Activated gamma-delta T cell treated with anti-CD3 and anti-CD28 coated beads, Interleukin-2, amount 50 U/mL, for 16 hours (primary cell): ENCODE results near the gene LARP1.
"Not testable (repeated sequence)": the region's sequence is repeated elsewhere in the genome, so short reads cannot be mapped to it uniquely, and the experiment has no call there.

ENCODE experiments used
- DNase-seq: peaks from one replicate; pipeline ENCODE4 v3.0.0-alpha.2; 2020; ENCODE audit warnings: low read depth

Gene LARP1

GRCh38 chr5:154755361-154756008 is at the start of gene LARP1:
LARP1 (plus strand) TSS chr5:154755377; CDS start chr5:154755758, 381 bp downstream.
- no peak for DNase-seq

DNA sequence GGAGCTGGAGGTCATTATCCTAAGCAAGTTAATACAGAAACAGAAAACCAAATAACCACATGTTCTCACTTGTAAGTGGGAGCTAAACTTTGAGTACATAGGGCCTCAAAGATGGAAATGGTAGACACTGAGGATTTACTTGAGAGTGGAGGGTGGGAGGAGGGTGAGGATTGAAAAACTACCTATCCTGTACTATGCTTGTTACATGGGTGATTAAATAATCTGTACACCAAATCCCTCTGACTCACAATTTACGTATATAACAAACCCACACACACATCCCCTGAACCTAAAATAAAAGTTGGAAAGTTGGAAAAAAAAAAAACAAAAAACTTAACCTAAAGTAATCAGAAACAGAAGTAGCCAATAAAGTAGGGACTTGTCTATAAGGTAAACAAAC is 48.8 kb upstream of the LARP1 start:
- DNase-seq: no peak

- no peak for DNase-seq
These were observed 47.5 kb upstream of the LARP1 start for GRCh38 chr5:154707641-154708040.

- DNase-seq: no peak
These were observed 47.0 kb upstream of the LARP1 start for GRCh38 chr5:154708207-154708606.

GRCh38 chr5:154708846-154709245 is 46.3 kb upstream of the LARP1 start:
- no peak for DNase-seq

DNA sequence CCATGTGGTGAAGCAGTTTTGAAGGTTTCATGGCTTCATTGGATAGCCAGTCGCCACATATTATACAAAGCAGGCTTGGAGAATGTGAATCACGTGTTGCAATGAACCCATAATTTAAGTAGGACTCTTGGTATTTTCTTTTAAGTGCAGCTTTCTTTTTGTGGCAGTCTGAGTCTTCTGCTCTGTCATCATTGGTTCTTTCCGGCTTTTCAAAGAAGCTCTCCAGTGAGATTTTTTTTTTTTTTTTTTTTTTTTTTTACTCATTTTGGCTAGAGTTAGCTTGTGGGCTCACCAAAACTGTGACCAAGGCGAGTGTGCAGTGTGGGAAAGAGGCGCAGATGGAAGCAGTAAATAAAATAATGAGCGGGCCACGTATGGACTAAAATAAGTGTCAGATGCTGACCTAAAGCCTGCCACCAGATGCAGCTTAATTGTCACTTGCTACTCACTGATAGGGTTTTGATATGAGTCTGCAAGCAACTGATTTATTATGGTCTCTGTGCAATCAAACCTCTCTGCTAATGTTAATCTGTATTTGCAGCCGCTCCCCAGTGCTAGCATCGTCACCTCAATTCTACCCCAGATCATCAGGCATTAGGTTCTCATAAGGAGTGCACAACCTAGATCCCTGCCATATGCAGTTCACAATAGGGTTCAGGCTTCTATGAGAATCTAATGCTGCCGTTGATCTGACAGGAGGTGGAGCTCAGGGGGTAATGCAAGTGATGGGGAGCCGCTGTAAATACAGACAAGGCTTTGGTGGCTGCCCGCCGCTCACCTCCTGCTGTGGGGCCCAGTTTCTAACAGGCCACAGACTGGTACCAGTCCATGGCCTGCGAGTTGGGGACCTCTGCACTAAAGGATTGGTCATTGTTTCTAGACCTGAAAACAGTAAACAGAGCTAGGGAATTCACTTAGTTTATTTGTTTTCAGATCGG is 45.5 kb upstream of the LARP1 start:
- no peak for DNase-seq

- no peak for DNase-seq
These were observed 42.4 kb upstream of the LARP1 start for GRCh38 chr5:154712518-154713437.

DNA sequence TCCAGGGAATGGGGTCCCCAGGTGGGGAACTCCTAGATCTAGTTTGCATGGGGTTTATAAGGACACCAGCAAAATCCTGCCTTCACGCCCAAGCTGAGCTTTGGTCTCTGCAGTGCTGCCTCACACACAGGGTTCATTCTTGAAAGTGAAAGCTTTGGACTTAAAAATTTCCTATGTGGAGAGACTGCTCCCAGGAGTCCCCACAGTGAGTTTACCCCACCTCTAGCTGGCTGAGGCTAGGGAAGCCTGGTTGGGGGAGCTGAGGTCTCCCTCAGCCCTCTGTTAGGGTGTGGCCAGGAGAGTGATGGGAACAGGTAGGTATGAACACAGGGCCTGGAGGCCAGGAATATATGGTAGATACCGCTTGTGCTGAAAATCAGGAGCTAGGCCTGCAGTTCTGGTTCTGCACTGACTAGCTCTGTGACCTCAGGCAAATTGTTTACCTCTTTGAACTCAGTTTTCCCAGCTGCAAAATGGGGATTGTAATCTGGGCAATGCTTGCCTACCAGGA is 41.5 kb upstream of the LARP1 start:
- DNase-seq: no peak

DNA sequence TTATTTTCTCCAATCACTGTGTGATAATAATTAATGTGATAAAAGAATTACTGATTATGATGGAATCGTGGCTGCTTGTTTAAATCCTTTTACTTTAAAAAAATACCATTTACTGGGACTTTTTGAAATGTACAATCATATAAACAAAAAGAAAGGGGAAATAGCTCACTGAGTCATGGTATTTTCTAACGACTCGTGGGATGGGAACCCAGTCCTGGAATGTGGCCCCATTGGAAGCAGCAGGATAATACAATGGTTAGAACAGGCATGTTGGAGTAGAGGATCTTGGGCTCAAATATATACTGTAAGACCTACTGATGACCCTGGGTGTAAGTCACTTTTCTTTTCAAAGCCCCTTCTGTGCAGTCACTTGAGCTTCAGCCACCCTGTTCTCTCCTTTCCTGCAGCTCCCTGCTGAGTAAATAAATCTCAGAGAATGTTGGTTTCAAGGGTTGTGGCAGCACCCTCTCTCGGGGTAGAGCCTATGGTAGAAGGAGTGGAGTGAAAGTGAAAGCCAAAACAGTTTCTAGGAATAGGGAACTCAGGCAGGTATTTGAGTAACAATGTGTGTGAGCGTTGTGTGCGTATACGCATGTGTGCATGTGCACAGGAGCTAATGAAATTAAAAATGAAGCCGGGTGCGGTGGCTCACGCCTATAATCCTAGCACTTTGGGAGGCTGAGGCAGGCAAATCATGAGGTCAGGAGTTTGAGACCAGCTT is 40.8 kb upstream of the LARP1 start:
- no peak for DNase-seq

DNA sequence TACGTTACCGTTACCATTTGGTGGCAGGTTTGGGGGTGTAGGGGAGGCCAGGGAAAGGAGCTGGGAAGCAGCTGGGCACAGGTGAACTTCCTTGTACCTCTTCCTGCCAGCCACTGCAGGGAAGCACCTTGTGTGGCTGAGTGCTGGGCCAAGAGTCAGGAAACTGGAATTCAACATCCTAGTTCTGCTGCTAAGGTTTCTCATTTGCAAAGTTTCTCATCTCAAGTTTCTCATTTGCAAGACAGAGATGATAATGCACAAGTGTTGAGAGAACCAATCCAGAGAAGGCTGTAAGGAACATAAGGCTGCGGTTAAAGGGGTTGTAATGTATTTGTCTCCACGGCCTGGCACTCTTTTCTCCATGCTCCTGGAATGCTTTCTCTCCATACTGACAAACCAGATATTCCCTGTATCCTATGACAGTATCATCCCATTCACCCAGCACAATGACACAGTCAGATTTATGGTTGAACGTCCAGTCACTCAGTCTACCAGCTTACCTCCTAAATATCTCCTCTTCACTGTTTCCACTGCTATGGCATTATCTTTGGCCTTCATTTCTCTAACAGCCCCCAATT is 33.6 kb upstream of the LARP1 start:
- no peak for DNase-seq

DNA sequence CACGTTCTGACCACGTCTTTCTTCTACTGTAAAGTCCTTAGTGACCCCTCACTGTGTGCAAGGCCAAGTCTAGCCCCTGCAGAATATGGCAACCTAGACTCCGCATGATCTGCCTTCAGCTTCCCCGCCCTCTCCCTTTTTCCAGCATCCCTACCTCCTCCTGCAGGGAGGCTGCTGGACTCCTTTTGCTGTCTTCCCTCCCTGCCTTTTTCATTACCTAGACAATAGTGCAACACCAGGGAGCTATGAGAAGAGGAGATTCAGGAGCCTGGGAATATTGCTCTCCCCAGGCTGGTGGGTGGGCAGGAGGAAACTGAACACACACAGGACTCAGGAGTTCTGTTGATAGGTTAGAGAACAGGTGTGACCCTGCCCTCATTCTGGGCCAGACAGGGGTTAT is 33.1 kb upstream of the LARP1 start:
- DNase-seq: no peak

DNA sequence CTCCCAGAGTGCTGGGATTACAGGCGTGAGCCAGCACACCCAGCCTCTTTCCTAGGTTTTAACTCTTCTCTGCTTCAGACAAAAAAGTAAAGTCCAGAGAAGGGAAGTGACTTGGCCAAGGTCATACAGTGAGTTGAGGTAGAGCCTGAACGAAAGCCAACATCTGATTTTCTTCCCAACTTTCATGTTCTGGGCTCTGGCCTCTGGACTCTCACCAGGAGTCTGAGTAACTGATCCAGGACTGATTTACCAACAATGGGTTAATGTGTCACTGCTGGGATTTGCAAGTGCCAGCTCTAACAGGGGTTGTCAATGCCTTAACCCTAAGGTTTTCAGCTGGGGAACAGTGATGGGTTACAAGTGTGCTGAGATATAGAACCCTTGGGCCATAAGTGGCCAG is 32.2 kb upstream of the LARP1 start:
- DNase-seq: no peak

DNA sequence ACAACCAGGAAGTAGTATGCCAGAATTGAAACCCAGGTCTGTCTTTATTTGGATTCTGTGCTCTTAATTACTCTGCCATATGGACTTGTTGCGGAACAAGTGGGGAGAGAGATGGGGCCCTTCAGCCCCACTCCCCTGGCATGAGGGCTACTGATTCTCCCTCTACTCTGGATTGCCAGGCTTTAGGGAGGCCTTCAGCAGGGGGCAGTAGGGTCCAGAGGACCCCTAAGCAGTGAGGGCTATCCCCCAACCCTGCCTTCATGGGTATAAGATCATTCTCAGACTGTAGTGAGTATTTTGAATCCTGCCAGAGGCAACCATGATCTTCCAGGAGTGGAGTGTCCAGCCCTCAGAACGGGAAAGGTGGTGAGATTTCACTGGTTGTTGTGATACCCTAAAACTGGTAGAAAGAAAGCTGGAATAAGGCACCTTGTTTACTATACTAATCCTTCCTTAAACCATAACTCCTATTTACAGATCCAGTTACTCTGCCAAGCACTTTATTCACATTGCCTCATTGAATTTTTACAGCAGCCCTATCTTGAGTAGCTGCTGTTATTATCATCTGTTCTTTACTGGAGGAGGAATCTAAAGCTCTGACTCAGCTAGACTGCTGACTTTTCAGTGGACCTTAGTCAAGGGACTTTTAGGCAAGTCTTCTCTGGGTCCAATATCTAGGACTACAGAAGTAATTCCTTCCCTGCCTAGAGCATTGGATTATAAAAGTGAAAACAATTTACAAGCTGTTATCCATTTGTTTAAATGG is 31.3 kb upstream of the LARP1 start:
- no peak for DNase-seq

DNA sequence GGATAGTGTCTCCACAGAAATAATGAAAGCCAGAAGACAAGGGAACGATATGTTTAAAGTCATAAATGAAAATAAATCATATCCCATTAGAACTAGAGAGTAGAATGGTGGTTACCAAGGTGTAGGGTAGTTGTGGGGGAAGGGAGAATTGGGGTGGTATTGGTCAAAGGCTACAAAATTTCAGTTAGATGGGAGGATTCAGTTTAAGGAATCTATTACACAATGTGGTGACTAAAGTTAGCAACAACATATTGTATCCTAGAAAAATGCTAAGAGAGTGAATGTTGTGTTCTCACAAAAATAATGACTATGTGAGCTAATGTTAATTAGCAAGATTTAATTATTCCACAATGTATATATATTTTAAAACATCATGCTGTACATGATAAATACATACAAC is 27.8 kb upstream of the LARP1 start:
- DNase-seq: no peak

DNA sequence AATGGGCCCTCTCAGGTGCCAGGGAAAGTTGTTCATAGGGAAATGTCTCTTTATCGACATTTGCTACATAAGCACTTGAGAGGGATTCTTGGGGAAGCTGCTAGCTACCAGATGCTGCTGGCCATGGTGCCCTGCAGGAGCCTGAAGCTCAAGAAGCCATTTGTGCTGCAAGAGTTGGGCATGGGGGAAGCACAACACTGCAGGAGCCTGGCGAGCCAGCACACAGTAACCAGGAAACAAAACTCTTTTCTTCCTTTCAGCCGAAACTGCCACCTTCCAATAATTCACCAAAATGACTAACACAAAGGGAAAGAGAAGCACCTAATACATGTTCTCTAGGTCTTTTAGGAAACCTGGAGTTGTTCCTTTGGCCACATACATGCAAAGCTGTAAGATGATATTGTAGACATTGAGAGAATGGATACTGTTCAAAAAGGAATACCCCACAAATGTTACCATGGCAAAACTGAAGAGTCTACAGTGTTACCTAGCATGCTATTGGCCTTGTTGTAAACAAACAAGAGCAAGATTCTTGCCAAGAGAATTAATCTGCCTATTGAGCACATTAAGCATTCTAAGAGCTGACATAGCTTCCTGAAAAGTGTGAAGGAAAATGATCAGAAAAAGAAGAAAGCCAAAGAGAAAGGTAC is 26.1 kb upstream of the LARP1 start:
- DNase-seq: no peak

DNA sequence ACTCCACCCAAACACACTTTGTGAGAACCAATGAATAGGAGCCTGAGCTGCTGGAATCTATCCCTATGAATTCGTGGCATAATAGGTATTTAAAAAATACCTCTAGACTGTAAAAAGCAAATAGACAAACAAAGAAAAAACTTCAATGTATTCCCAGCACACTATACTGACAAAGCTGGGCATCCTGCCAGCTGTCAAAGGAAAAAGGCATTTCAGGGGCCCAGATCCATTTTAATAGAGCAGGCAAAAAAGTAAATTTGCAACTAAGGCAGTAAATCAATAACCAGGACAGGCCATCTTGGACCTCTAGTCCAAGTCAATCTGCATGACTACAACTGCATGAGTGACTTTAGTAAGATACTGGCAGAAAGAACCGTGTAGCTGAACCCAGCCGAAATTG is 25.6 kb upstream of the LARP1 start:
- no peak for DNase-seq

DNA sequence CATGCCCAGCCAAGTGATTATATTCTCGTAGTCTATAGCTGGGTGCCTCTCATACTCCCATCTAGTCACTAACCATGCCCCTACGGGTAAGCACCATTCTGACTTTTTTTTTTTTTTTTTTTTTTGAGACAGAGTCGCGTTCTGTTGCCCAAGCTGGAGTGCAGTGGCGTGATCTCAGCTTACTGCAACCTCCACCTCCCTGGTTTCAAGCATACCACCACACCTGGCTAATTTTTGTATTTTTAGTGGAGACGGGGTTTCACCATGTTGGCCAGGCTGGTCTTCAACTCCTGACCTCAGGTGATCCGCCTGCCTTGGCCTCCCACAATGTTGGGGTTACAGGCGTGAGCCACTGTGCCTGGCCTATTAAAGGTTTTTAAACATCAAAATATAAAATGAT is 24.4 kb upstream of the LARP1 start:
- DNase-seq: not testable (repeated sequence)

DNA sequence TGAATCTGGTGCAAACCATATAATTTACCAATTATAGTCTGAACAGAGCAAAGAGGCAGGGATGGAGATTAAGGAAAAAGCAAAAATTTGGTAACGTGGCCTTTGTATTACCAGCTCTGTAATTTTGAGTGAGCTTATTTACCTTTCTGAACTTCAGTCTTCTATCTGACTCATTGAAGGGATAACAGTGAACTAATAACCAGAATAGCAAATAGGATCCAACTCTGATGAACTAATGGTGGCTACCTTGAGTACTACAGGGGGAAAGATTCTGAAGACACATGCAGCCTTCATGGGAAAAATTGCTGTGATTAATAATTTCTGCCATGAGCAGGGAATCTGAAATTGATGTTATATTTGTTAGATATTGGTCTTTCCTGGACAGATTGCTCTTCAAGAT is 23.0 kb upstream of the LARP1 start:
- DNase-seq: no peak

- no peak for DNase-seq
These were observed 20.6 kb upstream of the LARP1 start for GRCh38 chr5:154734370-154735248.
